ENCODE data around the gene MICAL3. TPM values are rescaled to one million over a fixed set of nuclear protein-coding genes. Genes with fewer than 3 reads are reported as not detected.

MICAL3 gene
- total and polyA plus RNA-seq, 2 experiments from 2014 or later, result 6.1 to 25.1 TPM

GRCh38 chr22:17753401-17753989 is 270.9 kb downstream of the MICAL3 start:
- in situ Hi-C loops (cut with MboI), result no loop called here

GRCh38 chr22:17751596-17751995 is 272.8 kb downstream of the MICAL3 start:
- H3K4me1 ChIP-seq (ENCODE audit: insufficient read depth), result 0 out of 2 replicates have a peak, but pooled peaks cover 3% of the 10 kb centered on the region
- DNase-seq, result no peak
- H3K9me2 ChIP-seq (ENCODE audit: insufficient read depth), result no peaks in the 10 kb centered on the region
- H3K9ac ChIP-seq, result no peak overlapping the region
- H4K20me1 ChIP-seq (ENCODE audit: insufficient read depth), result no peaks in the 10 kb centered on the region
- WGBS, 2 experiments (ENCODE audit: low coverage in 1 of 2, low lambda C conversion rate in 2 of 2, missing lambda C conversion rate in 2 of 2), result 89 to 92% methylated on average over 6 of the region's 6 CpGs
- no peak overlapping the region for H2AFZ ChIP-seq
- H3K9me3 ChIP-seq (ENCODE audit: low read depth), result no peaks in the 10 kb centered on the region
- no peak overlapping the region for H3K4me3 ChIP-seq
- H3K4me2 ChIP-seq (ENCODE audit: unreplicated experiment), result no peak overlapping the region
- H3F3A ChIP-seq (ENCODE audit: insufficient read depth), result no peaks in the 10 kb centered on the region
- no peaks in the 10 kb centered on the region for H3K36me3 ChIP-seq (ENCODE audit: low read depth)
- in situ Hi-C loops (cut with MboI), result no loop called here
- H3K27ac ChIP-seq, result no peak overlapping the region
- no peaks in the 10 kb centered on the region; the same call in 1 of the 2 replicates for H3K79me2 ChIP-seq (ENCODE audit: insufficient read depth)
- no peaks in the 10 kb centered on the region for H3K27me3 ChIP-seq (replicated peaks; ENCODE audit: insufficient read depth)
- no peak for TF ChIP-seq EZH2 (IDR thresholded peaks at IDR 0.05; ENCODE audit: insufficient read depth, poor library complexity, severe bottlenecking)
- no peak for TF ChIP-seq EZH2phosphoT487 (IDR thresholded peaks at IDR 0.05; ENCODE audit: insufficient read depth, low read depth)

More at GRCh38 chr22:17753401-17753989, 270.9 kb downstream of the MICAL3 start:
- peak; percentile 55 for DNase-seq
- Histone ChIP-seq H3K36me3 (ENCODE audit: low read depth) (no peaks in the 10 kb centered on the region), H3F3A (ENCODE audit: insufficient read depth) (no peaks in the 10 kb centered on the region), H3K9me2 (ENCODE audit: insufficient read depth) (no peaks in the 10 kb centered on the region), H3K9ac (no peak overlapping the region), H3K27ac (no peak overlapping the region), H3K9me3 (ENCODE audit: low read depth) (no peaks in the 10 kb centered on the region), H3K79me2 (ENCODE audit: insufficient read depth) (peaks cover 9% of the 10 kb centered on the region), H3K4me2 (ENCODE audit: unreplicated experiment) (no peak overlapping the region), H2AFZ (no peak overlapping the region), H3K27me3 (replicated peaks; ENCODE audit: insufficient read depth) (no peaks in the 10 kb centered on the region), H3K4me3 (no peak overlapping the region), H3K4me1 (ENCODE audit: insufficient read depth) (0 out of 2 replicates have a peak, but pooled peaks cover 3% of the 10 kb centered on the region), H4K20me1 (ENCODE audit: insufficient read depth) (no peaks in the 10 kb centered on the region)
- 78 to 79% methylated on average over 13 of the region's 13 CpGs for WGBS, 2 experiments (ENCODE audit: low coverage in 1 of 2, low lambda C conversion rate in 2 of 2, missing lambda C conversion rate in 2 of 2)
- TF ChIP-seq EZH2 (IDR thresholded peaks at IDR 0.05; ENCODE audit: insufficient read depth, poor library complexity, severe bottlenecking), result no peak
- TF ChIP-seq EZH2phosphoT487 (IDR thresholded peaks at IDR 0.05; ENCODE audit: insufficient read depth, low read depth), result no peak

- in situ Hi-C loops (cut with MboI), result no loop called here
- no peaks in the 10 kb centered on the region for H3K36me3 ChIP-seq (ENCODE audit: low read depth)
- no peaks in the 10 kb centered on the region for H3F3A ChIP-seq (ENCODE audit: insufficient read depth)
- H4K20me1 ChIP-seq (ENCODE audit: insufficient read depth), result no peaks in the 10 kb centered on the region
- H3K9ac ChIP-seq, result no peak overlapping the region
- H3K9me3 ChIP-seq (ENCODE audit: low read depth), result no peaks in the 10 kb centered on the region
- no peaks in the 10 kb centered on the region; the same call in 1 of the 2 replicates for H3K79me2 ChIP-seq (ENCODE audit: insufficient read depth)
- H3K9me2 ChIP-seq (ENCODE audit: insufficient read depth), result no peaks in the 10 kb centered on the region
- no peak for DNase-seq
- H3K27ac ChIP-seq, result no peak overlapping the region
- H3K27me3 ChIP-seq (replicated peaks; ENCODE audit: insufficient read depth), result no peaks in the 10 kb centered on the region
- H2AFZ ChIP-seq, result no peak overlapping the region
- H3K4me1 ChIP-seq (ENCODE audit: insufficient read depth), result 0 out of 2 replicates have a peak, but pooled peaks cover 3% of the 10 kb centered on the region
- H3K4me2 ChIP-seq (ENCODE audit: unreplicated experiment), result no peak overlapping the region
- TF ChIP-seq EZH2 (IDR thresholded peaks at IDR 0.05; ENCODE audit: insufficient read depth, poor library complexity, severe bottlenecking) (no peak), EZH2phosphoT487 (IDR thresholded peaks at IDR 0.05; ENCODE audit: insufficient read depth, low read depth) (no peak)
- whole genome bisulfite sequencing, 2 experiments (ENCODE audit: low coverage in 1 of 2, low lambda C conversion rate in 2 of 2, missing lambda C conversion rate in 2 of 2), result 94% methylated on average over 28 to 30 of the region's 35 CpGs
- H3K4me3 ChIP-seq, result no peak overlapping the region
Observed at GRCh38 chr22:17749605-17750395, 274.6 kb downstream of the MICAL3 start.

GRCh38 chr22:17748555-17749353 is 275.6 kb downstream of the MICAL3 start:
- H3K4me2 ChIP-seq (ENCODE audit: unreplicated experiment), result no peak overlapping the region
- in situ Hi-C loops (cut with MboI), result no loop called here
- no peaks in the 10 kb centered on the region for H3F3A ChIP-seq (ENCODE audit: insufficient read depth)
- H3K4me3 ChIP-seq, result no peak overlapping the region
- H4K20me1 ChIP-seq (ENCODE audit: insufficient read depth), result no peaks in the 10 kb centered on the region
- no peak overlapping the region for H2AFZ ChIP-seq
- no peaks in the 10 kb centered on the region; the same call in 1 of the 2 replicates for H3K79me2 ChIP-seq (ENCODE audit: insufficient read depth)
- no peaks in the 10 kb centered on the region for H3K9me3 ChIP-seq (ENCODE audit: low read depth)
- TF ChIP-seq EZH2phosphoT487 (IDR thresholded peaks at IDR 0.05; ENCODE audit: insufficient read depth, low read depth) (no peak), EZH2 (IDR thresholded peaks at IDR 0.05; ENCODE audit: insufficient read depth, poor library complexity, severe bottlenecking) (no peak)
- 72 to 81% methylated on average over 25 to 40 of the region's 40 CpGs for WGBS, 2 experiments (ENCODE audit: low coverage in 1 of 2, low lambda C conversion rate in 2 of 2, missing lambda C conversion rate in 2 of 2)
- H3K27ac ChIP-seq, result no peak overlapping the region
- H3K27me3 ChIP-seq (replicated peaks; ENCODE audit: insufficient read depth), result no peaks in the 10 kb centered on the region
- H3K36me3 ChIP-seq (ENCODE audit: low read depth), result no peaks in the 10 kb centered on the region
- H3K4me1 ChIP-seq (ENCODE audit: insufficient read depth), result 0 out of 2 replicates have a peak, but pooled peaks cover 3% of the 10 kb centered on the region
- DNase-seq, result no peak
- no peak overlapping the region for H3K9ac ChIP-seq
- H3K9me2 ChIP-seq (ENCODE audit: insufficient read depth), result no peaks in the 10 kb centered on the region

All from GM23248 (cell line).